GM19238 (cell line): ENCODE results near the gene NR2C1.

Experiments used
- DNase-seq: peaks from one replicate; pipeline ENCODE4 v3.0.0; 2011; ENCODE audit warnings: low spot score; ENCODE audit not compliant: insufficient read length

NR2C1 gene

DNA sequence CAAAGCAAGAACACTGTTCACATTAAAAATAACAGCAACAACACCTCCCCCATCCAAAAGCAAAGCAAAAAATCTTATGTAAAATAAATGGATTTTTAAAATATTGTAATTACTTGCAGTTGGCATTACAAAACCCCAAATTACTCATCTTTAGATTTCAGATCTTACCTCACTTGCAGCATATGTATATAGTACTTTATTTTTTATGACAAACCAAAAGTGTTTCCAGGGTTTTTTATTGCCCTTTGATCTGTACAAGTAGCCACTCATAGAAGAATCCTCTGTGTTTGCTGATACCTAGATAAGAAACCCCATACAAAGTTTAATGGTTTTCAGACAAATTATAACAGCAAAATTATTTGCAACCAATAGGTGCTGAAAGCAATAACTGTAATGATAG lies 12.2 kb upstream of the NR2C1 start:
- no peak for DNase-seq

DNA sequence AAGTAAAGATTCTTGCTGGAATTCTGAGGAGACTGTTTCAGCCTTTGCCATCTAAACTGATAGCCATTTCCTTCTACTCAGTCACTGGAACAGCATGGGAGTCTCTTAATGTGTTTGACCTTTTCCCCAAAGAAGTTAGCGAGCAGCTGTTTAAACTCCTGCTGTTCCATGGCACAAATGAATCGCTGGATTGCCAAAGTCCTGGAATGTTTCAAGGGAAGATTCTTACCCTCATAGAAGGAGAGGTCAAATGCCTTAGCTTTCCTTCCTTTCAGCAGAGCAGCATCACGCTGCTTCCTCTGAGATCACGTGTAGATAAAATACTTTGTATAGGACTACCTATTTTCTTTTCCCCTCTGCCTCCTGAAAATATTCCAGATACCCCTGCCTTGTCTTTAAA lies 10.5 kb upstream of the NR2C1 start:
- DNase-seq, result no peak

DNA sequence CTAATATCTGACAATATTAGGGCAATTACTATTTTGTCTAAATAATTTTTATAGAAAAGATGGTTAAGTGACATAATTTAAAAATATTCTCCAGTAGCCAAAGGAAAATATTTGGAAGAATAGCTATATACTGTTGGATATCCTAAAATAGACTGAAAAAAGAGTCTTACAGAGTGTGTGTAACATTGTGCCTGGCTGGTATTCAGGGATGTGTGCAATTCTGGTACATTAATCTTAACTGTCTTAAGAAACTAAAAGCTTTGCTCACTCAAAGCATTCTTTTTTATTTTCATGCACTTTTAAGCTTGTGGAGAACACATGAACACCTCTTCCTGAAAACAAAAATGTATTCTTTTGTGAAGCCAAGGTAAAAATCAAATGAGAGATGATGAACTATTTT lies 10.1 kb upstream of the NR2C1 start:
- no peak for DNase-seq

DNA sequence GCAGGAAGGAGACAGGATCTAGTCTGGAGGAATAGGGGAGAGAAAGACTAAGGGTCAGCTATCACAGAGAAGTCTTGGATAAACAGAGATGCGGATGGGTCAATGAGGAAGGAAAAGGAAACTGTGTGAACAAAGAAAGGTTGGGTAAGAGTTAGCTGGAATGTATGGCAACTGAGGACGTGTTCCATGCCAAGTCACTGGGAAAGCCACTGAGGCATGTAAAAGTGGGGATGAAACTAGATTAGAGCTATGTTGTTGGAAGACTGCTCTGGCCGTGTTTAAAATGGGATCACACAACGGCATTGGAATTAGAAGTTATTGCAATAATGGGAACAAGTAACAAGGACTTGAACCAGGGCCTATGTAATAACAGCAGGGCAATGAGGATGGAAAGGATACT lies 3.9 kb upstream of the NR2C1 start:
- no peak for DNase-seq

DNA sequence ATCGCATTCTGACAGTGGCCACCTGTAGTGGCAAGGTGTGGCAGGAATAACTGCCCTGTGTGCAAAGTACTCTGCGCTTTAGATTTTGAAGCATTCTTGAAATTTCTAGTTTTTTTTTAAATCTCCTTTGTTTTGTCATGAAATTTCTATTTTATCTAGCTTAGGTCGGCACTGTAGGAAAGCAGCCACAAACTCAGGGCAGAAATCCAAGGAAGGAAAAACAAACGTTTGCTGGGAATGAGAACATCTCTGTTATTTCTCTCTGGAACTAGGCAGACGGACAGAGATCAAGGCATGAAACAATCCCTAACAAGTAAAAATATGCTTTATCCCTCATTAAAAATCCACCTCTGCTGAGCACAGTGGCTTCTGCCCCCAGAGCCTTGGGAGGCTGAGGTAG lies 1.3 kb upstream of the NR2C1 start:
- no peak for DNase-seq

DNA sequence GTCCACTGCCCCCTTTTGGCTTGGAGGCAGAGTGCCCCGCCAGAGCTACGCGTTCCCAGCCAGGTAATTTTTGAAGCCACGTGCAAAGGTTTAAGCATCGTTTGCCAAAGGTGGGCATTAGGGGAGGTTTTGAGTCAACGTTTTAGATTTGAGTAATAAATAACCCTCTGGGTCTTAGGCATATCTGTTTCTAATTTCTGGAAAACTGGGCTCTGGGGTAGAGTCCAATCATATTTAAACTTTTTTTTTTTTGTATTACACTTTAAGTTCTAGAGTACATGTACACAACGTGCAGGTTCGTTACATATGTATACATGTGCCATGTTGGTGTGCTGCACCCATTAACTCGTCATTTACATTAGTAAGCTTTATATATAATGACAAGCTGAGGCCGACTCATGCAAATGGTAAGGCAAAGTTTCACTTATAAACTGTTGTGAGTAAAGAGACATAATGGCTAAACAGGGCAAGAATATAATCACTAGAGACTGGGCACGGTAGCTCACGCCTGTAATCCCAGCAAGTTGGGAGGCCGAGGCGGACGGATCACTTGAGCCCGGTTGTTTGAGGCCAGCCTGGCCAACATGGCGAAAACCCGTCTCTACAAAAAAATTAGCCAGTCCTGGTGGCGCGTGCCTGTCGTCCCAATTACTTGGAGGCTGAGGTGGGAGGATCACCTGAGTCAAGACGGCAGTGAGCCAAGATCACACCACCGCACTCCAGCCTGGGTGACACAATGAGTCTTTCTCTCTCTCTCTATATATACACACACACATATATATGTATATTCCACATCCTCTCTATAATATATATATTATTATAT lies 491 bp upstream of the NR2C1 start:
- DNase-seq, result no peak

DNA sequence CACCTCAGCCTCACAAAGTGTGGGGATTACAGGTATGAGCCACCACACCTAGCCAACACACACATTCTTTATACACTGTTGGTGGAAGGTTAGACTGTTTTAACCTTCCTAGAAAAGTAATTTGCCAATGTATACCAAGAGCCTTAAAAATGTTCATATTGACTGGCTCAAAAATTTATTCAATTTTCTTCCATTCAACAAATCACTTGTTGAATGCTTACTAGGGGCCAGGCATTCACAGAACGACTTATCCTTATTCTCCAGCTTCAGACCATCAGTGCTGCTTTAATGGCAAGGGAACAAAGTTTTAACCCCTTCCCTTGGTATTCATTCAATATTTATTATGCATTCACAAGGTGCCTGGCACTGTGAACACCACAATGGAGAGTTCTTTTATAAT lies 3.0 kb downstream of the NR2C1 start:
- no peak for DNase-seq

DNA sequence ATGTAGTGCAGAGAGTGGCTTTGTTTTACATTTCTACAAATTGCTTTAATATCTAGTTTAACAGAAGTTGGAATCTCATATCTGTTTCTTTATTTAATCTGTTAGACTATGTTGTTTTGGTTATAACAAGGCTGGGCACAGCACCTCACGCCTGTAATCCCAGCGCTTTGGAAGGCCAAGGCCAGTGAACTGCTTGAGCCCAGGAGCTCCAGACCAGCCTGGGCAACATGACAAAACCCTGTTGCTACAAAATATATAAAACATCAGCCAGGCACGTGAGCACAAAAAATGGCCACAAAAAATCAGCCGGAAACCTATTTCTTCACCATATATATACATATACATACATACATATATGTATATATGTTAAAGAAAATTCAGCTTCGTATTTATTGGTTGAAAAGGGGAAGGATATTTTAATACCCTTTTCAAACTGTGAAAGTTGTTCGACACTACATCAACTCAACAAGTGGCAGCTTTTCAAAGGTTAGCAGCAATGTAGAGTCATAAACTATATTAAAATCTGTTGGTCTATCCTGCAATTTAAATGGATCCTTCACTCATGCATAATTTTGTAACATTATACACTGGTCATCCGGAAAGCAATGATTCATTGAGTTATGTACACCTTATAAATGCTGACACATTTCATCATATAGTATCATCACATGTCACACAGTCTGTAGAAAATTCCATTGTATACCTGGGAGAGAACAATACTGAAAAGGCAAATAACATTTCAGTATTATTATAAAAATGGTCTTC lies 7.1 kb downstream of the NR2C1 start:
- no peak for DNase-seq

DNA sequence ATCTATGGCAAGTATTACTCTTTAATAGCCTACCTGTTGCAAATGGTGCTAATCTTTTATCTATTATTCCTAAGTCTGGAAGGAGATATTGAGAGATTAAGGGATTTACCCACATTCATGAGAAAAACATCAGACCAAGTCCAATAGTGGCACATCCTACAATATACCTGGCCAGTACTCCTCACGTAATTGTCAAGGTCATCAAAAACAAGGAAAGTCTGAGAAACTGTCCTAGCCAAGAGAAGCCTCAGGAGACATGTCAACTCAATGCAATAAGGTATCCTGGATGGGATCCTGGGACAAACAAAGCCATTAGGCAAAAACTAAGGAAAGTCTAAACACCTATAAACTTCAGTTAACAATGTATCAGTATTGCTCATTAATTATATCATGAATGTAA lies 12.5 kb downstream of the NR2C1 start:
- no peak for DNase-seq

DNA sequence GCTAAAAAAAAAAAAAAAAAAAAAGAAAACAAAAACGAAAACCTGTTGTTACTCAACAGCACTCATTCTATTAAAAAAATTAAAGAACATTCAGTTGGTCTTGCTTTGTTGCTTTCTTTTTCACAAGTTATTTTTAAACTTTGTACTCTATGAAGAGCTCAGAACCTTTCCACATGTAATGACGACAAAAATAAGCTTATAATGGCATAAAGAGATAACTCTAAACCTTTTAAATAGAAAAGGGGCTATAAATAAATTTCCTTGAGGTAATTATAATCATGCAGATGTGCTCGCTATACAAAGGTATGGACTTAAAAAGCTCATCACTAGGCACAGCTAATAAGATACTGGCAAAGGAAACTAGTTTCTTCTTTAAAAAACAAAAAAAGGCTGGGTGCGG lies 13.4 kb downstream of the NR2C1 start:
- no peak for DNase-seq

DNA sequence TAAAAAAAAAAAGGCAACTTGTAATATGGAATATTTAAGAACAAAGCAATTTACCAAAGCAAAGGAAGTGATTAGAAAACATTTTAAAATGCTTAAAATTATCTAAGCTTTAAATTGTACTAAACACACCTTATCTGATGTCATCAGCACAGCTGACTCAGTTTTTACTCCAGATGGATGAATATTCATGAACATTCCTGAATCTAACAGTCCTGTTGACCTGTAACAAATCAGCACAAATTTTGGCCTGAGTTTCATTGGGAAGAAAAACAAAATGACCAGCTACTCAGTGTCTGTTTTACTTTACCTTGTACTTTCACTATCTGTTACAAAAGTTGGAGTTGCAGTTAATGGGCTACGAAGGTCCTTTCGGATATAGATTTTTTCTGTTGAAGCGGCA lies 16.0 kb downstream of the NR2C1 start:
- no peak for DNase-seq

DNA sequence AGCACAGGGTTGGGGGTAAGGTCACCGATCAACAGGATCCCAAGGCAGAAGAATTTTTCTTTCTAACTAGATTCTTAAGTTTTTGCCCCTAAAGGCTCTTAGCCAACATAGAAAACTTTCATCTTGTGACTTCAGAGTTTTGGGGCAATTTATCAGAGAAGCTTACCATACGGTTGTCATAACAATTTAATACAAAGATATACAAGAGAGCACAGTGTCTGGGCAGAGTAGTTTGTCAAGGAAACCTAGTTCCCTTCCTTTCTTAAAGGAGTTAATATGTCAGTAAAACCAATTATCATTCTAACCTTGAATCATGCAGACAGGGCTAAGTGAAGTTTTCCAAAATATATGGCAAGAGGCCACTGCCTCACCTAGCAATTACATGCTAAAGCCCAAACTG lies 18.4 kb downstream of the NR2C1 start:
- DNase-seq, result no peak

DNA sequence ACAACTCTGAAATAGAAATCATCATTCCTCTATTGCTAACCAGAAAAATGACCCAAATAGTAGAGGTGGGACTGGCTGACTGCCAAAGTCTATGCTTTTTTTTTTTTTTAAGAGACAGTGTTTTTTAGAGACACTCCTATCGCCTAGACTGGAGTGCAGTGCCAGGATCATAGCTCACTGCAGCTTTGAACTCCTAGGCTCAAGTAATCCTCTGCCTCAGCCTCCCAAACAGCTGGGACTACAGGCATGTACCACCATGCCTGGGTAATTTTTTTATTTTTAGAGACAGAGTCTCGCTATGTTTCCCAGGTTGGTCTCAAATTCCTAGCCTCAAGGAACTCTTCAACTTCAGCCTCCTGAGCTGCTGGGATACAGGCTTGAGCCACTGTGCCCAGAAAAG lies 19.2 kb downstream of the NR2C1 start:
- no peak for DNase-seq

DNA sequence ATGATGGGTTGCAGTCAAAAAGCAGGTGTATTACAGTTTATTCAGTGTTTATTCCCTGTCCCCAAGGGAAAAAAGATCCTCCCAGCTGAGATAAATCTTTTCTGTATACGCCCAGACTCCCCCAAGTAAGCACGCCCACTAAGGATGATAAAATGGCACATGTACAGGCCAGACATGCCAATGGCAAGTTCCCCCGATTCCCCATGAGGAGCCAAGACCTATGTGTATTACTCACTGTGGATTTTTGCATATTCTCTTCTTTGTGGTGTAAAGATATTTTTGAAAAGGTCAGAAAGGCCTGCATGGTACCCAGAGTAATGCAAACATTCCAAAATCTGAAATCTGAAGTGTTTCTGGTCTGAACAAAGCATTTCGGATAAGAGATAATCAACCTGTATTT lies 22.2 kb downstream of the NR2C1 start:
- no peak for DNase-seq

DNA sequence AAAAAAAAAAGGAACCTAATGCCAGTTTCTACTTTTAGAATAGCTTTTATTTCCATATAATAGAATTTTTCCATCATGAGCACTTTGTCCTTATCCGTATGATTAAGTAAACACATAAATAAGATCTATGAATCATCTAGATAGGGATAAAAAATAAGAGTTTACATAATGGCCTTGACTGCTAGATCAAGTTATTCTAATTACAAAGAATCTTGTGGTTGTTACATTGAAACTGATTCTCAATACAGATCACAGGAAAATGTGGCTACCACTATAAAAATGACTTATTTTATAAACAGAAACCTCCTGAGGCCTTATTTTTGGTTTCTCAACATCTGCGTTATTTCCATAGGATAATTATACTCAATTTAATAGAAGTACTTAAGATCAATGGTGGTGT lies 35.5 kb downstream of the NR2C1 start:
- no peak for DNase-seq

DNA sequence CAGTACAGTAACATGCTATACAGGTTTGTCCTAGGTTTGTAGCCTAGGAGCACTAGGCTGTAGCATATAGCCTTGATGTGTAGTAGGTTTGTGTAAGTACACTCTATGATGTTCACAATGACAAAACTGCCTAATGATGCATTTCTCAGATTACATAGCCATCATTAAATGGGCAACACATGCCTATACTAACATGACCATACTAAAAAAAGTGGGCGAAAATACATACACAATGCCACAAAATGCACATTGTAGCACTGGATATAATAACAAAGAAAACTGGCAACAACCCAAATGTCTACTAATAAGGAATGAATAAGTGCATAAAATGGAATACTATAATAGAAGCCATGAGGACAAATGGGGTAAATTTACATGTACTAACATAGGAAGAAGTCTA lies 38.7 kb downstream of the NR2C1 start:
- no peak for DNase-seq

DNA sequence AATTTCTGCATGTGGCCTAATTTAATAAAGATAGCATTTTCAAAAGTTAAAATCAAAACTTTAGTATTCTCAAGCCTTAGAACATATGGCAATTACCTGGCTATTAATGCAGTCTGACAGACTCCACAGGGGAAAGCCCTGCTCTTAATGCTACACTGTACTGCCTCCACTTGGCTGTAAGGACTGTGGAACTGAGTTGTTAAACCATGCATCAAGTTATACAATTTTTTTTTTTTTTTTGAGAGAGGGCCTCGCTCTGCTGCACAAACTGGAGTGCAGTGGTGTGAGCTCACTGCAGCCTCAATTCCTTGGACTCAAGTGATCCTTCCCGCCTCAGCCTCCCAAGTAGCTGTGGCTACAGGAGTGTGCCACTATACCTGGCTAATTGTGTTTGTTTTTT lies 50.9 kb downstream of the NR2C1 start:
- no peak for DNase-seq

DNA sequence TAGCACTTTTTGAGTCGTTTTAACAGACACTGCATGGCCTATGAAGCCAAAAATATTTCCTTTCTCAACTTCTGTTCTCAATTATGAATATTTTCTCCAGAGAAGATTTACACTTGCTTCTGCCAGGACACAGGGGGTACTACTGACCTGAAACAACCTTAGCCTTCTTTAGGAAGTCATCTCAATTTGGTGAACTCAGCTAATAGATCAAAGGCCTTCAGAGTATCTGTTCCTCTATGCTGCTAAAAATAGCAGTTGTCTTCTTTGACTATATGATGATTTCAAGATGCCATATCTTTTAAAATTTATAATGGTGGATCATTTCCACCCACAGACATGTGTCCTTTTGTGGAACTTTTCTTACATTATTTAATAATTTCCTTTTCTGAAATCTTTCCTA lies 55.9 kb downstream of the NR2C1 start:
- DNase-seq, result no peak

DNA sequence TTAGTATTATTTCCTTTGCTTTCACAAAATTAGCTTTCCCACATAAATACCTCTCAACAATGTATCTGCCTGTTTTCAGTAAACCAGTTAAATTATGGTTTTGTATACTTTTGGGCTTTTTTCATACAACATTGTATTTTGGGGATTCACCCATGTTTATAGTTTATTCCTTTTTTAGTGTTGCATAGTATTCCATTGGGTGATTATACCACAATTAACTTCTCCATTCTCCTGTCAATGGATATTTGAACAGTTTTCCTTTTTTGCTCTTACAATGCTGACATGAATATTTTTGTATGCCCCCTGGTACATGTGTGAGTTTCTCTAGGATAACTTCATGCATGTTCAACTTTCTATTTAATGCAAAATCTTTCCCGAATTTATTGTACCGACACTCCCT lies 57.3 kb downstream of the NR2C1 start:
- DNase-seq, result no peak

DNA sequence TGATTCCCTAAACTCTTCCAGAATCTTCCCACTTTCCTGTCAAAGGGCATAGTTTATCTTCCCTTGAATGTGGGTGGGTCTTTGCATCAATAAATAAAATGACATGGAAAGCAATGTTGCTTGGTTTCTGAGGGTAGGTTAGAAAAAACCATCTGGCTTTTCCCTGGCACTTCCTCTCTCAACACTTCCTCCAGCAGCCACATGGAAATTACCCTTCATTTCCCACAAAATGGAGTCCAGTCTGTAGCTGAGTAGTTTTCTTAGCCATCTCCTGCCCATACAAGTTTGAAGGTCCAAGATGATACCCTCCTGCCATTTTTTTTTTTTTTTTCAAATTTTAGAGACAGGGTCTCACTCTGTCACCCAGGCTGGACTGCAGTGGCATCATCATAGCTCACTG lies 58.9 kb downstream of the NR2C1 start:
- DNase-seq, result no peak

DNA sequence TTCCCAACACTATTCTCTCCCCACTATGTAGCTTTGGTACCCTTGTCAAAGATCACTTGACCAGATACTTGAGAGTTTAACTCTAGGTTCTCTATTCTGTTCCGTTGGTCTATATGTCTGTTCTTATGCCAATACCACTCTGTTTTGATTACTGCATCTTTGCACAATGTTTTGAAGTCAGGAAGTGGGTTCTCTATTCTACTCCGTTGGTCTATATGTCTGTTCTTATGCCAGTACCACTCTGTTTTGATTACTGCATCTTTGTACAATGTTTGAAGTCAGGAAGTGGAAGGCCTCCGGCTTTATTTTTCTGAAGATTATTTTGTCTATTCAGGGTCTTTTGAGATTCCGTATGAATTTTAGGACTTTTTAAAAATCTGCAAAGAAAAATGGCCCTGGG lies 67.2 kb downstream of the NR2C1 start:
- no peak for DNase-seq

DNA sequence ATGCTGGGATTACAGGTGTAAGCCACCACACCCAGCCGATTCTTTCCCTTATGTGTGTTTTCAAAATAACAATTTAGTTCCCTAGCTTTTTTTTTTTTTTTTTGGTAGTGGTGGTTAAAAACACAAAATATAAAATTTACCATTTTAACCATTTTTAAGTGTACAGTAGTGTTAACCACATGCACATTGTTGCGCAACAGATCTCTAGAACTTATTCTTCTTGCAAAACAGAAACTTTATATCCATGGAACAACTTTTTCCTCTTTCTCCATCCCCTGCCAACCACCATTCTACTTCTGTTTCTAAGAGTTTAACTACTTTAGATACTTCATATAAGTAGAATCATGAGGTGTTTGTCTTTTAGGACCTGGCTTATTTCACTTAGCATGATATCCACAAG lies 68.8 kb downstream of the NR2C1 start:
- DNase-seq, result no peak

DNA sequence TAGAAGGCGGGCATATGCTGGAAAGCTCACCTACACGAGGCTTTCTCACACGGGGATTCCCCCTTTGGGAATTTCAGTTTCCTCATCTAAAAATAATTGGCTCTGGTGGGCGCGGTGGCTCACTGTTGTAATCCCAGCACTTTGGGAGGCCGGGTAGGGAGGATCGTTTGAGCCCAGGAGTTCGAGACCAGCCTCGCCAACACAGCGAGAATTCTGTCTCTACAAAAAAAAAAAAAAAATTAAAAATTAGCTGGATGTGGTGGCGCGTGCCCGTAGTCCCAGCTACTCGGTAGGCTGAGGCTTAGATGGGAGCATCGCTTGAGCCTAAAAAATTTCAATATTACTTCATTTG lies 69.5 kb downstream of the NR2C1 start:
- no peak for DNase-seq
